Liver (tissue), 3 donors: ENCODE measurements around the gene CDS1.

ENCODE experiments used
- EGR1 ChIP-seq, 2 donors: IDR thresholded peaks; 2 replicates each; pipeline ENCODE4 v1.6.1; 2016 to 2018; ENCODE audit warnings: antibody characterized with exemption in 2 of 2, low read depth in 2 of 2
- NR2F2 ChIP-seq: IDR thresholded peaks from 2 replicates; pipeline ENCODE4 v1.6.1; 2016; ENCODE audit warnings: antibody characterized with exemption
- RAD21 ChIP-seq, 2 donors: IDR thresholded peaks; 2 replicates each; pipeline ENCODE4 v1.6.1; 2016; ENCODE audit warnings: antibody characterized with exemption in 2 of 2, mild to moderate bottlenecking in 2 of 2
- REST ChIP-seq: IDR thresholded peaks from 2 replicates; pipeline ENCODE4 v1.6.1; 2016; ENCODE audit warnings: antibody characterized with exemption, mild to moderate bottlenecking
- RXRA ChIP-seq, 2 donors: IDR thresholded peaks; 2 replicates each; pipeline ENCODE4 v1.6.1; 2017 to 2018; ENCODE audit warnings: antibody characterized with exemption in 2 of 2, mild to moderate bottlenecking in 1 of 2
- TAF1 ChIP-seq: conservative IDR thresholded peaks from 2 replicates; pipeline ENCODE4 v1.6.1; 2016; ENCODE audit warnings: antibody characterized with exemption, mild to moderate bottlenecking
- ZBTB33 ChIP-seq: IDR thresholded peaks from 2 replicates; pipeline ENCODE4 v1.6.1; 2016; ENCODE audit warnings: antibody characterized with exemption
- TF ChIP-seq, protein P1 (sequence below): fragments of 150-350 bp; IDR thresholded peaks from 2 replicates; pipeline ENCODE4 v1.5.1; 2017; ENCODE audit warnings: improper control_type of control experiment, low read depth, low read length; ENCODE audit not compliant: missing input control
- TF ChIP-seq, protein P2 (sequence below): IDR thresholded peaks from 2 replicates; pipeline ENCODE4 v1.6.1; 2016; ENCODE audit warnings: antibody characterized with exemption
- TF ChIP-seq, protein P3 (sequence below): IDR thresholded peaks from 2 replicates; pipeline ENCODE4 v1.6.1; 2016; ENCODE audit warnings: antibody characterized with exemption
- donor health status: healthy.
- donor health status: healthy.

DNA sequence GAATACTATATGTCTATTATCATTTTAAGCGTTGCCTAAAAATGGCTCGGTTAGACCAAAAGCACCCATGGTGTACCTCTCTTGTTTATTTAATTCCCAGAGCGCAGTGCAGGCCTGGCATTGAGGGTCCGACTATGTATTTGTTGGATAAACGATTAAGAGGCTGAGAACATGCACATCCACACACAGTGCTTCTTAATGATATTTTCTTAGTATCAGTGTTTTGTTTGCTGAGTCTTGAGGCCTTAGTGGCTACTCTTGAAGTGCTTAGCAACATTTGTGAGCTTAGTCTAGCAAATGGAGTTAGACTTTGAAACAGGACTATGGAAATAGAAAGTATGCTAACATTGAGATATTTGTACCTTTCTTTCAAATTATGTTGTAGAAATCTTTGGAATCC, 43.7 kb downstream of the CDS1 start:
- TF ChIP-seq, protein P1, sequence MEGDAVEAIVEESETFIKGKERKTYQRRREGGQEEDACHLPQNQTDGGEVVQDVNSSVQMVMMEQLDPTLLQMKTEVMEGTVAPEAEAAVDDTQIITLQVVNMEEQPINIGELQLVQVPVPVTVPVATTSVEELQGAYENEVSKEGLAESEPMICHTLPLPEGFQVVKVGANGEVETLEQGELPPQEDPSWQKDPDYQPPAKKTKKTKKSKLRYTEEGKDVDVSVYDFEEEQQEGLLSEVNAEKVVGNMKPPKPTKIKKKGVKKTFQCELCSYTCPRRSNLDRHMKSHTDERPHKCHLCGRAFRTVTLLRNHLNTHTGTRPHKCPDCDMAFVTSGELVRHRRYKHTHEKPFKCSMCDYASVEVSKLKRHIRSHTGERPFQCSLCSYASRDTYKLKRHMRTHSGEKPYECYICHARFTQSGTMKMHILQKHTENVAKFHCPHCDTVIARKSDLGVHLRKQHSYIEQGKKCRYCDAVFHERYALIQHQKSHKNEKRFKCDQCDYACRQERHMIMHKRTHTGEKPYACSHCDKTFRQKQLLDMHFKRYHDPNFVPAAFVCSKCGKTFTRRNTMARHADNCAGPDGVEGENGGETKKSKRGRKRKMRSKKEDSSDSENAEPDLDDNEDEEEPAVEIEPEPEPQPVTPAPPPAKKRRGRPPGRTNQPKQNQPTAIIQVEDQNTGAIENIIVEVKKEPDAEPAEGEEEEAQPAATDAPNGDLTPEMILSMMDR: no peak
- TF ChIP-seq RAD21 (IDR thresholded peaks at IDR 0.05) (no peak), REST (no peak), RXRA (IDR thresholded peaks at IDR 0.05) (no peak), NR2F2 (no peak), TAF1 (no peak), ZBTB33 (no peak), EGR1 (IDR thresholded peaks at IDR 0.05; ENCODE audit: low read depth in 2 of 2) (no peak)
- TF ChIP-seq, protein P2, sequence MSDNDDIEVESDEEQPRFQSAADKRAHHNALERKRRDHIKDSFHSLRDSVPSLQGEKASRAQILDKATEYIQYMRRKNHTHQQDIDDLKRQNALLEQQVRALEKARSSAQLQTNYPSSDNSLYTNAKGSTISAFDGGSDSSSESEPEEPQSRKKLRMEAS: no peak
- TF ChIP-seq, protein P3, sequence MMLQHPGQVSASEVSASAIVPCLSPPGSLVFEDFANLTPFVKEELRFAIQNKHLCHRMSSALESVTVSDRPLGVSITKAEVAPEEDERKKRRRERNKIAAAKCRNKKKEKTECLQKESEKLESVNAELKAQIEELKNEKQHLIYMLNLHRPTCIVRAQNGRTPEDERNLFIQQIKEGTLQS: no peak
